NCI-H146 treated with DMSO at 0.1 percent for 48 hours (cell line): ENCODE data around the gene CD3G.
"Not testable (repeated sequence)": the region's sequence is repeated elsewhere in the genome, so short reads cannot be mapped to it uniquely, and the experiment has no call there.

ENCODE experiments used
- DNase-seq: peaks from one replicate; lab custom pipeline; 2025; ENCODE audit not compliant: unreplicated experiment; lab: John Stamatoyannopoulos, UW

CD3G gene

DNA sequence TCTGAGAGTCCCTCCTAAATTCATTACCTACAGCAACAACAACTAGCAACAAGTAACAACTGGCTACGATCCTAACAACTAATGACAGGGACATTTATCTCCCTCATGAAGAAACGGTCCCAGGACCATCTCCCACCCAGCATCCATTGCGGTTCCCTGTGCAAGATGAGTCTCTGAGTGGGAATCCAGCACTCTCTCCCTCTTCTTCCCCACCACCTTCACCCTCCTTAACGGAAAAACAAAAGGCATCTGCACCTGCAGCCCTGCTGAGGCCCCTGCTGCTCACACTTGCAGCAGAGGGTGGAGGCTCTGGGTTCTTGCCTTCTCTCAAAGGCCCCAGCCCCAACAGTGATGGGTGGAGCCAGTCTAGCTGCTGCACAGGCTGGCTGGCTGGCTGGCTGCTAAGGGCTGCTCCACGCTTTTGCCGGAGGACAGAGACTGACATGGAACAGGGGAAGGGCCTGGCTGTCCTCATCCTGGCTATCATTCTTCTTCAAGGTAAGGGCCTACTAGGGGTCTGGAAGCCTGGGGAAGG is at the start of gene CD3G:
TSS of gene CD3G (plus strand) at position 364 of the 535 bp plus-strand sequence. CDS start at position 444, 80 bp downstream.
- DNase-seq = no peak

DNA sequence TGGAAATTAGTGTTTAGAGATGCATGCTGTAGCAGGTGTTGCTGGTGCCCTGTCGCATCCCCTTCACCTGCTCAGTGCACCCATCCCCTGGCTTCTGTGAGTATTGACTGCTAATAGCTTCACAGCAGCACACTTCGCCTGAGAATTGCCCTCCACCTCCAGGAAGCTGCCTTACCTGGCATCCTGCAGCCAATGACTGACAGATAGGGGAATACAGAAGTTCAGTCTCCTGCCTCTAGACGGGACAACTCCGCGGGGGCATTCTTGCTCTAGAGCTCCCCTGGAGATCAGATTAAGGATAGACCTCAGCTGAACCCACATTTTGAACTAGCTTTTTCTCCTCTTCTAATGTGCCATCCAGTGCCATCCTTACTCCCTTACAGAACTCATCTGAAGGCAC is 48.9 kb upstream of the CD3G start:
- no peak for DNase-seq

DNA sequence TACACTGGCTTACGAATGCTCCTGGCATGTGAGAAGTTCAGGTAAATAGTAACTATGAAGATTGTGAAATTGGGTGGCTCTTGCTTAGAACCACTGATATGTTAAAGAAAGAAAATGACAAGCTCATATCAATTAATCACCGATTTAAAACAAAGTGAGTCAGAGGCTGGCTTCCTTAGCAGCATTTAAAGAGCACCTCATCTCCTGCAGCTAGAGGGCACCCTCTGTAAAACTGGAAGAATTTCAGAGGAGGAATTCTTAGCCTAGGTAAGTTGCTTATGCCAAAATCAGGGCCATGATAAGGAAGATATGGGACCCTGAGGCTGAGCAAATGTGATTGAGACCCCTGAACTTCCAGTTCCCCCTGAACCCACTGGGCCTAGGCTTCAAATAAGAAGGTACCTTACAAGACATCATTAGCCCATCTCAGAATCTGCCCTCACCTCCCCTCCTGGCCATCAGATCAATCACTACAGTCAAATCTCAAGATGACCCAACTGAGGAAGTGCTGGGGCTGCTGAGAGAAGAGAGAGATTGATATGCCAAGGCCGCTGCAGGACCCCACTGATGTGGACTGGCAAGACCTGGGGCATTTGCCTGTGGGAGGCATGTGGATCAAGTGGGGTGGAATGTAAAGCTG is 48.2 kb upstream of the CD3G start:
- DNase-seq = no peak

DNA sequence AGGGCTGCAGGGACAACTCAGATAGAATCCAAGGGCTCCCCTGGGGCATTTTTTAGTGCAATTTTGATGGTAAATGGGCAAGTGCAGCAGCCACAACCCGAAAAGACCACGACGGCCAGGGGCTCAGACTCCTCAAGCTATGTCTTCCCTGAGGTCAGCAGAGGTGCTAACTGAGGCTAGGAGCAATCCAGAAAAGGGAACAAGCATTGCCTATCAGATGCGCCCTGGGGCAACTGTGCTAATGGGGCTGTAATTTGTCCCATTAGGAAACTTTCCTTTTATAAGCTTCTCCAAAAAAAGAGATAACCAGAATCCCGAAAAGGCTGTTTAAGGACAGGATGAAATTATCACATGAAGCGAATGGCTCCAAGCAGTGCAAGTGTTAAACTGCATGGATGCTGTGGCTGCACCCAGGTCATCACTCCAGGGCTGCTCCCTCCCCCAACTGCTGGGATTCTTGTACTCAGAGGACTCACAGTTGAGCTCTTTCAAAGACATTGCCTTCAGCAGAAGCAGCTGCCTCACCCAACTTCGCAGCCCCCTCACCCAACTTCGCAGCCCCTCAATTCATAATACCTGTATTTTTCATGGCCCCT is 42.4 kb upstream of the CD3G start:
- no peak for DNase-seq

DNA sequence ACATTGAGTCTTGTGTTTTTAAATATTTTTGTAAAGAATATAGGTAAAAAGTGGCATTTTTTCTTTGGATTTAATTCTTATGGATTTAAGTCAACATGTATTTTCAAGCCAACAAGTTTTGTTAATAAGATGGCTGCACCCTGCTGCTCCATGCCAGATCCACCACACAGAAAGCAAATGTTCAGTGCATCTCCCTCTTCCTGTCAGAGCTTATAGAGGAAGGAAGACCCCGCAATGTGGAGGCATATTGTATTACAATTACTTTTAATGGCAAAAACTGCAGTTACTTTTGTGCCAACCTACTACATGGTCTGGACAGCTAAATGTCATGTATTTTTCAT is 39.9 kb upstream of the CD3G start:
- no peak for DNase-seq

DNA sequence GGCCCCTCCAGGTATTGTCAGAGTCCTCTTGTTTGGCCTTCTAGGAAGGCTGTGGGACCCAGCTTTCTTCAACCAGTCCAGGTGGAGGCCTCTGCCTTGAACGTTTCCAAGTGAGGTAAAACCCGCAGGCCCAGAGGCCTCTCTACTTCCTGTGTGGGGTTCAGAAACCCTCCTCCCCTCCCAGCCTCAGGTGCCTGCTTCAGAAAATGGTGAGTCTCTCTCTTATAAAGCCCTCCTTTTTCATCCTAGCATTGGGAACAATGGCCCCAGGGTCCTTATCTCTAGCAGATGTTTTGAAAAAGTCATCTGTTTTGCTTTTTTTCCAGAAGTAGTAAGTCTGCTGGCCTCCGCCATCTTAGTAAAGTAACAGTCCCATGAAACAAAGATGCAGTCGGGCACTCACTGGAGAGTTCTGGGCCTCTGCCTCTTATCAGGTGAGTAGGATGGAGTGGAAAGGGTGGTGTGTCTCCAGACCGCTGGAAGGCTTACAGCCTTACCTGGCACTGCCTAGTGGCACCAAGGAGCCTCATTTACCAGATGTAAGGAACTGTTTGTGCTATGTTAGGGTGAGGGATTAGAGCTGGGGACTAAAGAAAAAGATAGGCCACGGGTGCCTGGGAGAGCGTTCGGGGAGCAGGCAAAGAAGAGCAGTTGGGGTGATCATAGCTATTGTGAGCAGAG is 39.4 kb upstream of the CD3G start, which contains the start of gene CD3E:
TSS of gene CD3E (plus strand) at position 163 of the 681 bp plus-strand sequence. CDS start at position 386, 223 bp downstream.
- DNase-seq = no peak

DNA sequence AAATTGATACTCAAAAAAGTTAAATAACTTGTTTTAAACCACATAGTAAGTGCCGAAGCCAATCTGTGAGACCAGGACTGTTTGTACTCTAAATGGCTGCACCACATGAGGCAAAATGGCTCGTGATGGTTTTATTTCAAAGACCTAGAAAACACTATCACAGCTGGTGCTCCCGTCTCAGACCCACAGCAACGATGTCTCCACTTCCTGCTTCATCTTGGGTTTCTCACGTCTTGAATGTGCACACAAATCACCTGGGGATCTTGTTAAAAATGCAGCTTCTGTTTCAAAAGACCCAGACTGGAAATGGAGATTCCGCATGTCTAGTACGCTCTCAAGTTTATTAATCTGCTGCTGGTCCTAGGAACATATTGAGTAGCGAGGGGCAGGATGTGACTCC is 38.4 kb upstream of the CD3G start:
- no peak for DNase-seq

DNA sequence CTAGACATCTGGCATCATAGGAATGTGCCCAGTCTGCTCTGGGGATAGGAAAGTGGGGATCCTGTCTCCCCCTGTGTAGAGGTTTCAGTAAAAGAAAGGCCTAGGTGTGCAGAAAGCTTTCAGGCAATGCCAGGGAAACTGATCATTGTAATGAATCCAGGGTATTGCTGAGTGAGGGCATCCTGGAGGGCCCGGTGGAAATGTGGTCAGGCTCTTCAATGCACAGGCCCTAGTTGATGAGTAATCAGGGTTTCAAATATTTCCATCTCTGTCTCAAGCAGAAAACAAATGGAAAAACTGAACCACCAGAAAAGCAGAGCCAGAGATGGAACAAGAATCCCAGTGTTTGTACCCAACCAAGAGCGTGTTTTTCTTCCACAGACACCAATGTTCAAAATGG is 37.6 kb upstream of the CD3G start:
- DNase-seq = no peak

DNA sequence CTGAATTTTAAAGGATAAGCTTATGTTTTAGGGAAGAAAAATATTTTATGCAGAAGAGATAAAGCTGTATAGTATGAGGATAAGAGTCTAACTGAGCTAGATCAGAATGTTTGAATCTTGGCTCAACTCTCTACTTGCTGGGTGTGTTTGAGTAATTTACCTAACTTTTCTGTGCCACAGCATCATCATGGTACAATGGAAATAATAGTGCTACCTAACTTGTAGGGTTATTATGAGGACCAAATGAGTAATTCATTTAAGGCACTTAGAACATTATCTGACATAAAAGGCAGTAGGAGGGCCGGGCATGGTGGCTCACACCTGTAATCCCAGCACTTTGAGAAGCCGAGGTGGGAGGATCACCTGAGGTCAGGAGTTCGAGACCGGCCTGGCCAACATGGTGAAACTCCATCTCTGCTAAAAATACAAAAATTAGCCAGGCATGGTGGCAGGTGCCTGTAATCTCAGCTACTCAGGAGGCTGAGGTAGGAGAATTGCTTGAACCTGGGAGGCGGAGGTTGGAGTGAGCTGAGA is 35.1 kb upstream of the CD3G start:
- not testable (repeated sequence) for DNase-seq

DNA sequence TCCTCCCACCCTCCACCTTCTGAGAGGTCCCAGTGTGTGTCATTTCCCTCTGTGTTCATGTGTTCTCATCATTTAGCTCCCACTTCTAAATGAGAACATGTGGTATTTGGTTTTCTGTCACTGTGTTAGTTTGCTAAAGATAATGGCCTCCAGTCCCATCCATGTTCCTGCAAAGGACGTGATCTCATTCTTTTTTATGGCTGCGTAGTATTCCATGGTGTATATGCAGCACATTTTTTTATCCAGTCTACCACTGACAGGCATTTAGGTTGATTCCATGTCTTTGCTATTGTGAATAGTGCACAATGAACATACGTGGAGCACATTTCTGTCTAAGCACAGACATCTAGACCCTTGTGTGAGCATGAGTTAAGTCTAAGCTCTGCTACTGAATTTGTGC is 33.9 kb upstream of the CD3G start:
- DNase-seq = no peak

DNA sequence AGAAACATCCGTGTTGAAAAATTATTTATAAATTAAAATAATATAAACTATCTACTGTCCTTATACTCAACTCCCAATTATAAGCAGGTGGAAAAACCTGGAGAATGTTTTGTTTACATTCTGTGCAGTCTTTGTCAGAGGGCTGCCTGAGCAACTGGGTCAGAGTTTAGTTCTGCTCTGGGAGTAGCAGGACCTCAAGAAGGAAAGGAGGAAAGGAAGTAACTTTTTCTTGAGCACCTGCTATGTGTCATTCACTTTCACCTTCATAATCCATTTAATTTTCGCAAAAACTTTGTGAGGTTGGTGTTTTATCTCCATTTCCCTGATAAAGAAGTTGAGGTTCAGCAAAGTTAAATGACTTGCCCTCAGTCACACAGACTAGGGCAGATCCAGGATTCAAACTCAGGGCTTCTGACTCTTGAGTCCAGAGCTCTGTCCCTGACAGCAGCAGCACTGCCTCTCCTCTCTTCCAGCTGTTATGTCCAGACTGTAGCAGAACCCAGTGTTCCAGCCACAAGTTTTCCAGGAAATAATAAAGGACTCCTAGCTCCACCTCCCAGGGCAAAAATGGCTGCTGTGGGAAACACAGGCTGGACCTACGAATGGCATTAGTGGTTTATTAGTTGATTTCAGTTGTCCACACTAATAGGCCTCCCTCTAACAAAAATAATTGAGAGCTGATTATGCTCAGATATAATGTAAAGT is 33.2 kb upstream of the CD3G start:
- no peak for DNase-seq

DNA sequence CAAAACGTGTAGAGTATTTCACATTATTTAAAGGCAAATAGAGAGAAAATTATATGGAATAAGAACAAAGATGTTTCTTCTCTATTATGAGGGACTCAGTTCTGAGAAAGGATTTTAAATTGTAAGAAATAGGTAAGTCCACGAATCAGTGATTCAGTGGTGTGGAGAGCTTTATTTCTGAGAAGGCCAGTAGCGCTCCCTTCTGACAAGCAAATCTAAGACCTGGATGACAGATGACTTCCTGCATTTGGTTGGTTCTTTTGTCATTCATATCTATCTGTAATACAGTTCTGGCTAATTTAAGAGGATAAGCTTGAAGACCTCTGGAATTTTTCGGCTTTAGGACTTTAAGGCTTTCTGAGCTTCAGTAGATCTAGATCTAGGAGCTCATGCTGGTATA is 32.6 kb upstream of the CD3G start:
- DNase-seq = no peak

DNA sequence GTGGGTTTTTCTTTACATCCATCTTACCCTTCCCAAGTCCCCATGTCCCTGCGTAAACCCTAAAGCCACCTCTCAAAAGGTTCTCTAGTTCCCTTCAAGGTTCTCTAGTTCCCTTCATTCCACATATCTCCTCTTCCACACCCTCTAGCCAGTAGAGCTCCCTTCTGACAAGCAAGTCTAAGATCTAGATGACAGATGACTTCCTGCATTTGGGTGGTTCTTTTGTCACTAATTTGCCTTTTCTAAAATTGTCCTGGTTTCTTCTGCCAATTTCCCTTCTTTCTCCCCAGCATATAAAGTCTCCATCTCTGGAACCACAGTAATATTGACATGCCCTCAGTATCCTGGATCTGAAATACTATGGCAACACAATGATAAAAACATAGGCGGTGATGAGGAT is 31.8 kb upstream of the CD3G start:
- no peak for DNase-seq

DNA sequence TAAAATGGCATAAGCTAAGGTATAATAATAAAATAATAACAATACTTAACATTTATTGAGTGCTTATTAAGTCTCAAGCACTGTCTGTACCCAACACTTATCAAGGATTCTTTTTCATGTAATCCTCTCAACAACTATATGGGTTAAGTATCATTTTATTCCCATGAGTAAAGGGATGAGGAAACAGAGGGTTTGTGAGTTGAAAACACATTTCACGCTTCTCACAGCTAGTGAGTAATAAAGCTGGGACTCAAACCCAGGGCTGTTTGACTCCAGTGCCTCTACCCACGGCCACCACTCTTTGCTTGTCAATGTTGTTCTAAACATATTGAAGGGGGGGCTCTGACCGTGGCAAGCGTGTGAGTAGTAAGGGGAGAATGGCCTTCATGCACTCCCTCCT is 30.9 kb upstream of the CD3G start:
- no peak for DNase-seq

DNA sequence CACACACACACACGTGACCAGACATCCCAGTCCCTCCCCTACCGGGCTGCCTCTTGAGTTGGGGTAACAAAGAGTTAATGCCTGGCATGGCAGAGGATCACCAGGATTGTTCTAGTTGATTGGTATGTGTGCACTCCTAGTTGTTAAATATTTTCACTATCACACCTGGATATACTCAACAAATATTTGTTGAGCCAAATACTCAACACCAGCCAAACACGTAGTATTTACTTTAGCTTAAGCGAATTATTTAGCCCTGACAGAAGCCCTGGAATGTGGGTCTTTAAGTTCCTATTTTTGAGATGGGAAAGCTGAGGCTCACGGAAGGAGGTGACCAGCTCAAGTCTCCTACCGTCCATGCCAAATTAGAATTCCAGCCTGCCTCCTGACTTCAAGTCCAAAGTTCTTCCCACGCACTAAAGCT is 29.1 kb upstream of the CD3G start:
- no peak for DNase-seq

DNA sequence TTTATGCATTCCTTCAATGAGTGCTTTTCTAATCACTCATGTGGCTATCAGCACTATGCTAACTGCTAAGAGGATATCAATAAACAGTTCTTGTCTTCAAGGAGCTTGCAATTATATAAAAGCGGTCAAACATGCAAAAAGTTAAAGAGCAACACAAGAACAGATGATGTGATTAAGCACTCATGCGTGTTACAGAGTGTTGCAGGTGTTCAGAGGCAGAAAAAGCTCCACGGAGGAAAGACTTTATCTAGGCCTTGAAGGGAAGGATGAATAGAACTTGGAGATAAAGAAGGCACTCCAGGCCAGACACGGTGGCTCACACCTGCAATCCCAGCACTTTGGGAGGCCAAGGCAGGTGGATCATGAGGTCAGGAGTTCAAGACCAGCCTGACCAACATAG is 26.0 kb upstream of the CD3G start:
- no peak for DNase-seq

DNA sequence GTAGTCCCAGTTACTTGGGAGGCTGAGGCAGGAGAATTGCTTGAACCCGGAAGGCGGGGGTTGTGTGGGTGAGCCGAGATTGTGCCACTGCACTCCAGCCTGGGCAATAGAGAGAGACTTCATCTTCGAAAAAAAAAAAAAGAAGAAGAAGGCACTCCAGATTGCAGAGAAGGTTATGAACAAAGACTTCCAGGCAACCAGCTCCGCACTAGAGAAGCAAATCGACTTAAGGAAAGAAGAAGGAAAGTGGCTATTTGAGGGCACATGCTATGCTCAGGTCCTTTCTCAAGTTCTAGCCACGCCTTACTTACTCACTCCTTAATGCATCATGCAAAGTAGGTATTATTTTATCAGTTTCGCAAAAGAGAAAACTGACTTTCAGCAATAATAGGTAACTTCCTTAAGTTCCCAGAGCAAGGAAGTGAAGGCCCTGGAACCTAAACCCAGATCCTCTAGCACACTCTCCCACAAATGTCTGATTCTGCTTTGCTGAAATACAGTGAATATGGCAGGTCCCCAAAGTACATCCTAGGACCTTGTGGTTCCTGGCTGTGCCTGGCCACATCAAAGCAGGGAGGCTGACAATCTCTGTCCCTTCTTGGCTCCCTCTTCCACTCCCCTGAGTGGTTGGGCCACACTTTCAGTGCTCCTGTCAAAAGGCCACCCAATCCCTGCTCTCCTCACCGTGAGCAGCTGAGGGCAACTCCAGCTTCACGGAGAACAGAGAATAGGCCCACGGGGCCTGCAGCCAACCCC is 25.4 kb upstream of the CD3G start:
- no peak for DNase-seq

DNA sequence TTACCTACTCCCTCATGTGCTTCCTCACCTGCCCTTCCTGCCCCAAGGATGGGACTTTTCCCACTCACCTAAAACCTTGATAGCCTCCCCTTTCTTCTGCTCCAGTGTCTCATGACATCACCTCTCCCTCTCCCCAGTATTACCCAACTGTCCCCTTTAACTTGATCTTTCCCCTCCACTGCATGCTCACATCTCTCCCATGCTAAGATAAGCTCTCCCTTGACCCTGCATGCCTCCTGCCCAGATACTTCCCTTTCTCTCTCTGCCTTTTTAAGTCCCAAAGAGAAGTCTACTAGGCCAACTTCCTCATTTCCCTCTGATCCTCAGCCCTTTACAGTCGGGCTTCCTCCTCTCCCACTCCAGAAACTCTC is 24.8 kb upstream of the CD3G start:
- DNase-seq = no peak

DNA sequence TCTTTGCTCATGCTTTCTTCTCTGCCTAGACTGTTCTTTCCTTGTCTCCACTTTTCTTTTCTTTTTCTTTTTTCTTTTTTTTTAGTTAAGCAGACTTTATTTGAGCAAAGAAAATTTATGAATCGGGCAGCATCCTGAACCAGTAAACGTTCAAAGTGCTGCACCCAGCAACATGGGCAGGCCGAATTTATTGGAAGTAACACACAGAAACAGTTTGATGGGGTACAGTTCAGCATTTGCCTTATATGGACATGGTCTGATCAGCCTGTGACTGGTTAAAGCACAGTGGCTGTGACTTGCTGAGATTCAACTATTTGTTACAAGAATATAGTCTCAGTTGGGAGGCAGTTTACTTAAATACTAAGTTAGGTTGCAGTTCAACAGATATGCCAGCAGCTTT is 23.6 kb upstream of the CD3G start:
- DNase-seq = no peak

DNA sequence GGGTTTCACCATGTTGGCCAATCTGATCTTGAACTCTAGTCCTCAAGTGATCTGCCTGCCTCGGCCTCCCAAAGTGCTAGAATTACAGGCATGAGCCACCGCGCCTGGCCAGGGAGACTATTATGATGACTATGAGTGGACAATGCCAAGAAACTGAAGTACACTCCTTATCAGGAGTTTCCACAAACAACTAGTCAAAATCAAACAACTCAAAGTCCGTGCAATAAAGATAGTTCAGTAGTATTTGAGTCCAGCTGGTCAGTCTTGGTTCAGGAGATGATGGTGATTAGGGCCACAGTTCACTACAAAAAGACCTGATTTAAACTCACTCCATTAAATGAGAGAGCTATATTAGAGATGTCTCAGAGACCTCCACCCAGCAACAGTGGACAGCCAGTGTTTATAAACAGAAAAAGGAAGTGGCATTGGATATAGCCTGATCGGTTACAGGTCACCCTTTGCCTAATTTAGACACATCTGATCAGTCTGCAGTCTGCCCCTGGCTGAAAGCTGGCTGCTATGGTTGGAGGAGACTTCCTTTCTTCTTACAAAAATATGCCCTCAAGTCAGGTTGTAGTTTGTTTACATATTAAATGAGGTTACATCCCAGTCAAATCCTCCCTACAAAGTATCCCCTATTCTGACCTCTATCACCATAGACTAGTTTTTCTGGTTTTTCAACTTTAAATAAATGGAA is 22.6 kb upstream of the CD3G start:
- DNase-seq = no peak
